H1 (cell line): ENCODE measurements around the gene MCC.

Experiments used
- CEBPB ChIP-seq: IDR thresholded peaks from 2 replicates; pipeline ENCODE4 v1.6.1; 2012; ENCODE audit warnings: low read depth, low read length
- POLR2A ChIP-seq, 2 experiments: IDR thresholded peaks; 1 replicate in 1 of 2; 2 replicates in 1 of 2; pipeline ENCODE4 v1.6.1; 2011; ENCODE audit warnings: low read depth in 2 of 2, low read length in 2 of 2, mild to moderate bottlenecking in 2 of 2; ENCODE audit errors: control extremely low read depth in 1 of 2
- TAF1 ChIP-seq: IDR thresholded peaks from 2 replicates; pipeline ENCODE4 v1.6.1; 2011; ENCODE audit warnings: mild to moderate bottlenecking, low read depth, low read length
- TF ChIP-seq, protein P1 (sequence below), 3 experiments: IDR thresholded peaks; 1 replicate in 2 of 3; 2 replicates in 1 of 3; pipeline versions ENCODE4 v1.5.1 to v1.6.1; 2011; ENCODE audit warnings: low read length in 3 of 3, mild to moderate bottlenecking in 3 of 3, inconsistent platforms in 2 of 3, low read depth in 1 of 3, moderate library complexity in 1 of 3; ENCODE audit not compliant: insufficient read depth in 1 of 3; ENCODE audit errors: control extremely low read depth in 1 of 3
- TF ChIP-seq, protein P2 (sequence below): IDR thresholded peaks from 2 replicates; pipeline ENCODE4 v1.6.1; 2011; ENCODE audit warnings: low read length, improper control_type of control experiment

DNA sequence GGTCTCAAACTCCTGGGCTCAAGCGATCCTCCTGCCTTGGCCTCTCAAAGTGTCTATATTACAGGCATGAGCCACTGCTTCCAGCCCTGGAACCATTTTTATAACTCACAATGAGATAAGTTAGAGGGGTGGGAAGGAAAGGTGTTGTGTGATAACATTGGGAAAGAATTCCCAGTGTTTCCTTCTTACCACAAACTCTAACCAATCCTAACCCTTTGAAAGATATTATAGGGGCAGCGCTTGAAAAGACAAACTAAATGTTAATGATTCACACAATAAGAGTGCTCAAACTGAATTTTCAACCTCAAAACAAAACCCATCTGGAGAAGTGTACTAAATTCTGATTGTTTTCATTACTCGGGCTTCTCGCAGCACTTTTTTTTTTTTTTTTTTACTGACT, 163.2 kb downstream of the MCC start:
- TF ChIP-seq, protein P1, sequence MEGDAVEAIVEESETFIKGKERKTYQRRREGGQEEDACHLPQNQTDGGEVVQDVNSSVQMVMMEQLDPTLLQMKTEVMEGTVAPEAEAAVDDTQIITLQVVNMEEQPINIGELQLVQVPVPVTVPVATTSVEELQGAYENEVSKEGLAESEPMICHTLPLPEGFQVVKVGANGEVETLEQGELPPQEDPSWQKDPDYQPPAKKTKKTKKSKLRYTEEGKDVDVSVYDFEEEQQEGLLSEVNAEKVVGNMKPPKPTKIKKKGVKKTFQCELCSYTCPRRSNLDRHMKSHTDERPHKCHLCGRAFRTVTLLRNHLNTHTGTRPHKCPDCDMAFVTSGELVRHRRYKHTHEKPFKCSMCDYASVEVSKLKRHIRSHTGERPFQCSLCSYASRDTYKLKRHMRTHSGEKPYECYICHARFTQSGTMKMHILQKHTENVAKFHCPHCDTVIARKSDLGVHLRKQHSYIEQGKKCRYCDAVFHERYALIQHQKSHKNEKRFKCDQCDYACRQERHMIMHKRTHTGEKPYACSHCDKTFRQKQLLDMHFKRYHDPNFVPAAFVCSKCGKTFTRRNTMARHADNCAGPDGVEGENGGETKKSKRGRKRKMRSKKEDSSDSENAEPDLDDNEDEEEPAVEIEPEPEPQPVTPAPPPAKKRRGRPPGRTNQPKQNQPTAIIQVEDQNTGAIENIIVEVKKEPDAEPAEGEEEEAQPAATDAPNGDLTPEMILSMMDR (IDR thresholded peaks at IDR 0.05; ENCODE audit: control extremely low read depth in 1 of 3, insufficient read depth in 1 of 3, low read depth in 1 of 3, low read length in 3 of 3) = no peak
- TF ChIP-seq TAF1 (no peak), CEBPB (no peak), POLR2A (IDR thresholded peaks at IDR 0.05; ENCODE audit: control extremely low read depth in 1 of 2, low read depth in 2 of 2, low read length in 2 of 2) (no peak)
- TF ChIP-seq, protein P2, sequence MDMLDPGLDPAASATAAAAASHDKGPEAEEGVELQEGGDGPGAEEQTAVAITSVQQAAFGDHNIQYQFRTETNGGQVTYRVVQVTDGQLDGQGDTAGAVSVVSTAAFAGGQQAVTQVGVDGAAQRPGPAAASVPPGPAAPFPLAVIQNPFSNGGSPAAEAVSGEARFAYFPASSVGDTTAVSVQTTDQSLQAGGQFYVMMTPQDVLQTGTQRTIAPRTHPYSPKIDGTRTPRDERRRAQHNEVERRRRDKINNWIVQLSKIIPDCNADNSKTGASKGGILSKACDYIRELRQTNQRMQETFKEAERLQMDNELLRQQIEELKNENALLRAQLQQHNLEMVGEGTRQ = no peak
